Left forelimb (tissue), 1 donor: Measurements from ENCODE around the gene HCRTR2.
"Not testable (repeated sequence)": the region's sequence is repeated elsewhere in the genome, so short reads cannot be mapped to it uniquely, and the experiment has no call there.

Experiments
- DNase-seq: peaks from one replicate; pipeline ENCODE4 v3.0.0-alpha.2; 2018; ENCODE audit warnings: low spot score

Gene HCRTR2

GRCh38 chr6:55220961-55221360 lies 46.6 kb downstream of the HCRTR2 start:
- DNase-seq, result no peak

DNA sequence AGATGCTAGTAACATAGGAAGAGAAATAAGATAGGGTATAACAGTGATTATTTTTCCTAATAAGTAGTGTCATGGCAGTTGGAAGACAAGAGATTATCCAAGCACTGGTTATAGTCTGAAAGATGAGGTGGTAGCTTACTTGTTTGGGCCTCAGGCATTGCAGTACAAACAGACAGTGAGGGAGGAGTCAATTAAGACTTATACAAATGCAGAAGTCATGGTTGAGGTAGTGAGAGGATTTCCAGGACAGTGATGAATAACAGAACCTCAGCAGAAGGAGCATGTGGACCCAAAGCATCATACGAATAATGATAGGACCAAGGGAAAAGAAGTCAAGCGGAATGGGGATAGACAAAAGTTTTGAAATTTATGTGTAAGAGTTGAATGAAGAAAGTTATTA lies 53.5 kb downstream of the HCRTR2 start:
- no peak for DNase-seq

- DNase-seq, result no peak
Observed at GRCh38 chr6:55239099-55239498, 64.8 kb downstream of the HCRTR2 start.

DNA sequence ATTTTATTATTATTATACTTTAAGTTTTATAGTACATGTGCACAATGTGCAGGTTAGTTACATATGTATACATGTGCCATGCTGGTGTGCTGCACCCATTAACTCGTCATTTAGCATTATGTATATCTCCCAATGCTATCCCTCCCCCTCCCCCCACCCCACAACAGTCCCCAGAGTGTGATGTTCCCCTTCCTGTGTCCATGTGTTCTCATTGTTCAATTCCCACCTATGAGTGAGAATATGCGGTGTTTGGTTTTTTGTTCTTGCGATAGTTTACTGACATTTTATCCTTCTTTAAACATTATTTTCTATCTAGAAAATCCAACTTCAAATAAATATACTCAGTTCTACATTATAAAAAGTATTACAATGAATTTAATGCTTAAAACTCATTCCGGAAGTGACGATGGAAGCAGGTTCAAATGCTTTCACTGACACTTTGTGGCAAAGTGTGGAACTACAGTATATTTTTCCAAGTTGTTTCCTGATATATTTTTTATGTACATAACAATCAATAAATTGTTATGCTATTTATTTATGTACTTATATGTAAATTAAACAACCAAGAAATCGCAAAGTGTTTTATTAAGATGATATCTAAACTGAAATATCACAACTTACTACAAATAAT lies 66.8 kb downstream of the HCRTR2 start:
- DNase-seq, result not testable (repeated sequence)

- no peak for DNase-seq
Observed at GRCh38 chr6:55250400-55250799, 76.1 kb downstream of the HCRTR2 start.

DNA sequence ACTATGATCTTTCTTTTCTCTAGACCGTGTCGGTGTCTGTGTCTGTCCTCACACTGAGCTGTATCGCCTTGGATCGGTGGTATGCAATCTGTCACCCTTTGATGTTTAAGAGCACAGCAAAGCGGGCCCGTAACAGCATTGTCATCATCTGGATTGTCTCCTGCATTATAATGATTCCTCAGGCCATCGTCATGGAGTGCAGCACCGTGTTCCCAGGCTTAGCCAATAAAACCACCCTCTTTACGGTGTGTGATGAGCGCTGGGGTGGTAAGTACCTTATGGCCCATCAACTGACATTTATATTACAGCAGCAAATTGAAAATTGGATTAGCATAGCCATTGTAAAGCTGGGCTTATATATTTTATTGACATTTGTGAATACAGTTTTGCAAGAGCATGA lies 80.8 kb downstream of the HCRTR2 start:
- no peak for DNase-seq

GRCh38 chr6:55260181-55260580 lies 85.9 kb downstream of the HCRTR2 start:
- DNase-seq, result no peak

DNA sequence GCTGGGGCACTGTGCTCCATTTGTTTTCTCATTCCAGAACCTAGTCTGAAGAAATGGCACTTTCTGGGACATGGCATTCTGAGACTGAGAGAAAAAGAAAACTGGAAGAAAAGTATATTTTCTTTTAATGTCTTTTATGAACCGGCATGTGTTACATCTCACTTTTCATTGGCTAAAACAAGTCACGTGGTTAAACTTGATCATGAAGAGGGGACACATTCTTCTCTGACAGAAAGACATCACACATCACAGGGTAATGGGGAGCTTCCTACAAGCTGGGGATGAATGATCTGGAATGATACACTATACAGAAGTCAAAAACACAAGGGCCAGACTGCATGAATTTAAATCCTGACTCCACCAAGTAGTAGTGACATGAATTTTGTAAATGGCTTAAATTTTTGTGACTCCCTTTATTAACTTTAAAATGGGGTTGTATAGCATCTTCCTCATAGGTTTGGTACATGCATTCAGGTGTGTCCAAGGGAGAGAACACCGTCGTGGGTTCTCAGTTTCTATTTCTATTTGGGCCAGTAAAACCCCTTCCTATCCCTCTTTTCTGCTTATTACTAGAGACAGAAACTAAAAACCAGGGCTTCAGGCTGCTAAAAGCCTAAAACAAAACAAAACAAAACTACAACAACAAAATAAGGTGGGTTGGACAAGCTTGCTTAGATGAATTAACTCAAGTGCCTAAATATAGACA lies 91.2 kb downstream of the HCRTR2 start:
- DNase-seq, result no peak

DNA sequence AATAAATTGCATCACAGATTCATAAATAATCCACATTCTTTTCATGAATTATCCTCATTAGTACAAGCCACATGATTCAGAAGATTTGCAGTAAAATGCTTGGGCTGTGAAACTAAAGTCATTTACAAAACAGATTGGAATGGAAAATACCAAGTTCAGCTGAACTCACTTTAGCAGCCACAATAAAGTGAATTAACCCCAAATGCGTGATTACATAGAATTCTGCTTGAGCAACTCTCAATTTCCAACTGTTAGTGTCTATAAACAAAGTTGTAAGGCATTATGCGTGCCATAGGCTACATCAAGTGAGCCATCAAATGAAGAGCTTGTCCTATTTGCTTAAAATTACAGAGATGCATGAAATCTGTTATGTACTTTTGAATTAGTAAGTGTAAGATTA lies 92.6 kb downstream of the HCRTR2 start:
- DNase-seq, result no peak

GRCh38 chr6:55276745-55277530 lies 102.6 kb downstream of the HCRTR2 start:
- no peak for DNase-seq

DNA sequence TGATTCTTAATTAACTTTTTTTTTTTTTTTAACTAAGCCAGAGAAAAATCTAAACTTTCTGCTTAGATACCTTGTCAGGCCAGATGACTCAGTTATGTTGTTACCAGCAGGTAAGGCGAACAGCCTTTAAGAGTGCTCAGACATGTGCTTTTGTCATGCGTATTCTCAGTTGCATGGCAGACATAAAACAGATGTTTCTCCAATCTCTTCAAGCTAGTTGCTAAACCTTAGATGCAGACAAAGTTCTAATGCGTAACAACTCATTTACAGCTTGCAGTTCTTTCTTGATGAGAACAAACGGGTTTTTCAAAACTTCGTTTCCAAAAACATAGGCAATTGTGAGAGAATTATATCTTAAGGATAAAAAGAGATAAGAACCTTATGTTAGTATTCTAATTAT lies 103.3 kb downstream of the HCRTR2 start:
- DNase-seq, result no peak

GRCh38 chr6:55281215-55281614 lies 106.9 kb downstream of the HCRTR2 start:
- no peak for DNase-seq

DNA sequence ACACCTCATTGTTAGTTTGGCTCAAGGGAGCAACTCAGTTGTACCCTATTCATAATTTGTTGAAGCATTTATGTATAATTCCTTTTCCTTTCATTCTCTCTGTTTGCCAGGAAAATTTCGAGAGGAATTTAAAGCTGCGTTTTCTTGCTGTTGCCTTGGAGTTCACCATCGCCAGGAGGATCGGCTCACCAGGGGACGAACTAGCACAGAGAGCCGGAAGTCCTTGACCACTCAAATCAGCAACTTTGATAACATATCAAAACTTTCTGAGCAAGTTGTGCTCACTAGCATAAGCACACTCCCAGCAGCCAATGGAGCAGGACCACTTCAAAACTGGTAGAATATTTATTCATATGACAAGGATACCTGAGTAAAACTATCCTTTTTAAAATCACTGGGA lies 107.8 kb downstream of the HCRTR2 start:
- no peak for DNase-seq

DNA sequence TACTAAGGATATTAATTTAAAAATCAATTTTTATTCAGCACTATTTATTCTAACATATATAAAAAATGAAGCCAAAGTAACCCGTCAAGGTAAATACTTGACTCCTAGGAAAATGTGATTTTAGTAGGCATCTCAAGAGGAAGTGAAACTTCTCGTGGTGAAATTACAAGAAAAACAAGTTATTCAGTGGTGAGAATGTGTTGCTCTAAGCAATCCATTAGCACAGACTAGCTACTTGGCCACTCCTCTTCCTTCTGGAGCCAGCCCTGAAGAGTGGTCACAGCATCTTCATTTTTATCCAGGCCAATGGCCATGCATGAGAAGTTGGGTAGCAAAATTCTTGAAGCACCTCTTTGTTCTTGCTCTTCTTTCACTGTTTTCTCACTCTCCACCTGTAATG lies 112.5 kb downstream of the HCRTR2 start:
- no peak for DNase-seq

- DNase-seq, result no peak
Observed at GRCh38 chr6:55290736-55291135, 116.4 kb downstream of the HCRTR2 start.

- DNase-seq, result no peak
Observed at GRCh38 chr6:55293116-55293515, 118.8 kb downstream of the HCRTR2 start.

GRCh38 chr6:55297214-55297613 lies 122.9 kb downstream of the HCRTR2 start:
- not testable (repeated sequence) for DNase-seq

GRCh38 chr6:55299286-55299985 lies 125.1 kb downstream of the HCRTR2 start:
- DNase-seq, result no peak

DNA sequence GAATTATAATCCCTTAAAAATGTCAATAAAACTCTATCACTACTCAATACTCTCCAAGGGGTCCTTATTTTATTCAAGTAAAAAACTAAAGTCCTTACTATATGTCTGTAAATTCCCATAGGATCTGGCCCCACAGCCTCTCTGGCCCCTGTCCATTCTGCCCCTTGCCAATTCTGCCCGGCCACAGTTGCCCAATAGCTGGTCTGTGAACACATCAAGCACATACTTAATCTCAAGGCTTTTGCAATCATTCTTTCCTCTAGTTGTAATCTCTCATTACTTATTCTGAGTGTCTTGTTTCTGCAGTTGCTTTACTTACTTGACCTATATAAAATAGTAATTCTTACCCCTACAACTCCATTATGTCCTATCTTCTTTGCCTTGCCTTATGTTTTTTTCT lies 130.4 kb downstream of the HCRTR2 start:
- no peak for DNase-seq

DNA sequence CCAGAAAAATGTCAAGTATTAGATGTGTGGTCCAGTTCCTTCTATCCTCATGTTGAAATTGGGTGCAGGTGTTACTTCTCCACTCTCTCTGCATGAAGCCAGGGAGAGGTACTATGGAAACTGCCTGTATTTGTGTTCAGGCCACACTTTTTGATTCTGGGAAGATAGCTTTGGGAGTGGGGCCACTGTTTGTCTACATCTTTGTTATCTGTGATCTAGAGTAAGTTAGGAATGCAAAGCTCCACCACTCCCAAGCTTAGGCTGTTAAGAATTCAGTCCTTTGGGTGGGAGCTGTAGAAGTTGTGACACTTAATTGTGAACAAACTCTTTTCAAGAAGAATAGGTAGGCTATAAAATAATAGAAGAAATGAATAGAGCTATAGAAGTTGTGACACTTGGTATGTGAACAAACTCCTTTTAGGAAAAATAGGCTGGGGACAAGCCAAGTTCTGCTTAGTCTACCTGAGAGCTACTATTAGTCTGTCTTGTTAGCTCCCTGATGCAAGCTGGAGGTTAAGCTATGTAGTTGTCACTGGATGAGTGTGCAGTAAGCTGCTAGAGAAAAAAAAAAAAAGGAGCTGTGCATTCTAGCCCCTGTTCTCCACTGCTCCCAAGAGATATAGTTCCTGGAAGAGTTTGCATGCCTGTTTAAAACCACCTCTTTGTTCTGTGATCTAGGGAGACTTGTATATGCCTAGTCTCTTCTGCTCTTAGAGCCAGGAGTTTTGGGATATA lies 145.8 kb downstream of the HCRTR2 start:
- DNase-seq, result no peak

DNA sequence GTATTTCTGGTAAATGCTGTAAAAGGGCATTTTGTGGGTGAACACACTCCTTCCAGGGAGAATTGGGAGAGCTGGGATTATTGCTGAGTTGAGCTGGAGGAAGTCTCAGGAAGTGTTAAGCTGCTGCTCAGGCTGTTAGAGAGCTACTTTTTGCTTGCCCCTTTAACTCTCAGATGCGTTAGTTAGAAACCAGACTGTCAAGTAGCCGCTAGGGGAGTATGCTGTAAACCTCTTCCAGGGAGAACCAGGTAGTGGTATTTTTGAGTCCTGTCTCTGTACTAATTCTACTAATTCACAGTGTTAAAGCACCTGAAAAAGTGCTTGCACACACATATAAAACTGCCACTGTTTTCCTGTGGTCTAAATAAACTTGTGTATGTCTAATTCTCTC lies 146.4 kb downstream of the HCRTR2 start:
- DNase-seq, result no peak

GRCh38 chr6:55327169-55327568 lies 152.9 kb downstream of the HCRTR2 start, which contains the start of gene GFRAL:
Gene GFRAL, plus strand, starts transcription at chr6:55327469. Its CDS starts 86 bp downstream, at chr6:55327555.
- DNase-seq, result no peak
